H9 (cell line): ENCODE data around the gene CDC42EP4. TPM values are rescaled to one million over a fixed set of nuclear protein-coding genes. Genes with fewer than 3 reads are reported as not detected.
A peak's percentile ranks its signal among the peaks of the same experiment; 100 is the strongest.

Source experiments
- DNase-seq: peaks from one replicate; pipeline ENCODE4 v3.0.0-alpha.2; 2017
- H2AFZ ChIP-seq: one replicate; pipeline ENCODE4 v1.6.1; 2013; ENCODE audit warnings: mild to moderate bottlenecking, low read length, control low read depth, moderate library complexity
- H2AK5ac ChIP-seq: 2 replicates; pipeline ENCODE4 v1.6.1; 2013; ENCODE audit warnings: low read length, control low read depth, mixed read lengths; ENCODE audit not compliant: insufficient read length
- H2BK120ac ChIP-seq: one replicate; pipeline ENCODE4 v1.6.1; 2013; ENCODE audit warnings: low read depth, mild to moderate bottlenecking, low read length, control low read depth, inconsistent platforms; ENCODE audit not compliant: poor library complexity, severe bottlenecking
- H2BK12ac ChIP-seq: 2 replicates; pipeline ENCODE4 v1.6.1; 2013; ENCODE audit warnings: low read length, control low read depth, mixed read lengths, low read depth; ENCODE audit not compliant: insufficient read length
- H2BK15ac ChIP-seq: 2 replicates; pipeline ENCODE4 v1.6.1; 2013; ENCODE audit warnings: low read depth, low read length, control low read depth
- H2BK20ac ChIP-seq: one replicate; pipeline ENCODE4 v1.6.1; 2013; ENCODE audit warnings: low read depth, mild to moderate bottlenecking, low read length, control low read depth, inconsistent platforms; ENCODE audit not compliant: poor library complexity, severe bottlenecking
- H2BK5ac ChIP-seq: 2 replicates; pipeline ENCODE4 v1.6.1; 2013; ENCODE audit warnings: low read length, control low read depth, mixed read lengths; ENCODE audit not compliant: insufficient read length
- H3K14ac ChIP-seq: 2 replicates; pipeline ENCODE4 v1.6.1; 2013; ENCODE audit warnings: low read length, control low read depth; ENCODE audit not compliant: insufficient read depth
- H3K18ac ChIP-seq: 2 replicates; pipeline ENCODE4 v1.6.1; 2013; ENCODE audit warnings: low read depth, mild to moderate bottlenecking, mixed read lengths, low read length, control low read depth; ENCODE audit not compliant: insufficient read length
- H3K23ac ChIP-seq: 2 replicates; pipeline ENCODE4 v1.6.1; 2013; ENCODE audit warnings: low read length, control low read depth, mixed read lengths, low read depth; ENCODE audit not compliant: insufficient read length
- H3K23me2 ChIP-seq: 2 replicates; pipeline ENCODE4 v1.6.1; 2013; ENCODE audit warnings: low read depth, mild to moderate bottlenecking, mixed read lengths, low read length, control low read depth; ENCODE audit not compliant: insufficient read length, poor library complexity, severe bottlenecking
- H3K27ac ChIP-seq: 2 replicates; pipeline ENCODE4 v1.5.1; 2013; ENCODE audit warnings: low read length, control low read depth, mixed read lengths, low read depth; ENCODE audit not compliant: insufficient read length
- H3K27me3 ChIP-seq: 2 replicates; pipeline ENCODE4 v1.6.1; 2013; ENCODE audit warnings: low read length, control low read depth, inconsistent platforms; ENCODE audit not compliant: insufficient read depth
- H3K4ac ChIP-seq: 2 replicates; pipeline ENCODE4 v1.6.1; 2013; ENCODE audit warnings: low read depth, mild to moderate bottlenecking, control low read depth, inconsistent platforms, low read length, moderate library complexity
- H3K4me1 ChIP-seq: 2 replicates; pipeline ENCODE4 v1.6.1; 2013; ENCODE audit warnings: low read length, control low read depth, inconsistent platforms; ENCODE audit not compliant: insufficient read depth
- H3K4me2 ChIP-seq: 2 replicates; pipeline ENCODE4 v1.6.1; 2013; ENCODE audit warnings: low read length, control low read depth, mixed read lengths; ENCODE audit not compliant: insufficient read length, insufficient read depth
- H3K56ac ChIP-seq: 2 replicates; pipeline ENCODE4 v1.6.1; 2013; ENCODE audit warnings: low read depth, mild to moderate bottlenecking, mixed read lengths, low read length, control low read depth; ENCODE audit not compliant: insufficient read length
- H3K79me1 ChIP-seq: 2 replicates; pipeline ENCODE4 v1.6.1; 2013; ENCODE audit warnings: low read depth, mild to moderate bottlenecking, moderate library complexity, low read length, control low read depth, inconsistent platforms; ENCODE audit not compliant: insufficient read depth, poor library complexity, severe bottlenecking
- H3K79me2 ChIP-seq: 2 replicates; pipeline ENCODE4 v1.6.1; 2013; ENCODE audit warnings: low read length, control low read depth, inconsistent platforms; ENCODE audit not compliant: insufficient read depth
- H3K9ac ChIP-seq: 2 replicates; pipeline ENCODE4 v1.6.1; 2013; ENCODE audit warnings: low read length, control low read depth, mixed read lengths; ENCODE audit not compliant: insufficient read length; ENCODE audit errors: extremely low read depth
- H3K9me3 ChIP-seq: one replicate; pipeline ENCODE4 v1.6.1; 2013; ENCODE audit warnings: low read depth, low read length, inconsistent platforms; ENCODE audit not compliant: control insufficient read depth
- H3T11ph ChIP-seq: one replicate; pipeline ENCODE4 v1.6.1; 2013; ENCODE audit warnings: mild to moderate bottlenecking, low read length, control low read depth, inconsistent platforms
- H4K20me1 ChIP-seq: one replicate; pipeline ENCODE4 v1.6.1; 2013; ENCODE audit not compliant: control insufficient read depth, insufficient read length, insufficient read depth
- H4K5ac ChIP-seq: 2 replicates; pipeline ENCODE4 v1.6.1; 2013; ENCODE audit warnings: low read depth, mild to moderate bottlenecking, mixed read lengths, low read length, control low read depth; ENCODE audit not compliant: insufficient read length
- H4K8ac ChIP-seq: replicated peaks from 2 replicates; pipeline ENCODE4 v1.6.1; 2013; ENCODE audit warnings: low read length, control low read depth, mixed read lengths, low read depth; ENCODE audit not compliant: insufficient read length
- H4K91ac ChIP-seq: 2 replicates; pipeline ENCODE4 v1.6.1; 2013; ENCODE audit warnings: low read depth, mild to moderate bottlenecking, moderate library complexity, mixed read lengths, low read length, control low read depth; ENCODE audit not compliant: insufficient read length
- H3K27ac Mint-ChIP-seq, 3 experiments: 2 replicates in 2 of 3; 3 replicates in 1 of 3; pipeline ENCODE4 v1.8.0; 2020 to 2021; ENCODE audit warnings: mixed read lengths in 3 of 3, mild to moderate bottlenecking in 1 of 3, moderate library complexity in 1 of 3
- H3K27me3 Mint-ChIP-seq: 2 replicates; pipeline ENCODE4 v1.8.0; 2021; ENCODE audit warnings: low read depth, mild to moderate bottlenecking, moderate library complexity, mixed read lengths
- H3K36me3 Mint-ChIP-seq, 3 experiments: 2 replicates in 2 of 3; 3 replicates in 1 of 3; pipeline ENCODE4 v1.8.0; 2020 to 2021; ENCODE audit warnings: low read depth in 3 of 3, mixed read lengths in 3 of 3; ENCODE audit not compliant: insufficient read depth in 1 of 3
- H3K4me1 Mint-ChIP-seq, 2 experiments: 2 replicates each; pipeline ENCODE4 v1.8.0; 2020; ENCODE audit warnings: mixed read lengths in 2 of 2
- H3K4me3 Mint-ChIP-seq, 2 experiments: 2 replicates in 1 of 2; 3 replicates in 1 of 2; pipeline ENCODE4 v1.8.0; 2020 to 2021; ENCODE audit warnings: mild to moderate bottlenecking in 2 of 2, mixed read lengths in 2 of 2, moderate library complexity in 1 of 2
- H3K9me3 Mint-ChIP-seq, 2 experiments: 2 replicates in 1 of 2; 3 replicates in 1 of 2; pipeline ENCODE4 v1.8.0; 2020; ENCODE audit warnings: mild to moderate bottlenecking in 2 of 2, mixed read lengths in 2 of 2, moderate library complexity in 1 of 2
- WGBS: extraction: QIAGEN DNeasy Blood & Tissue Kit; methylation state at CpG from one replicate; pipeline ENCODE4 v1.1.7; 2013; ENCODE audit warnings: missing lambda C conversion rate, low lambda C conversion rate, mixed read lengths; ENCODE audit not compliant: insufficient read length; ENCODE audit errors: extremely low coverage; 5-methylcytosine and 5-hydroxymethylcytosine counted together
- total RNA-seq: library from RNA; stranded (reverse); gene quantifications from 2 replicates; pipeline ENCODE4 v1.2.1, GENCODE V29; 2021
- TF ChIP-seq, protein P1 (sequence below): fragments of 200-600 bp; sonication (generic); conservative IDR thresholded peaks from 3 replicates; pipeline ENCODE4 v1.8.0; 2021; ENCODE audit warnings: antibody characterized with exemption, mild to moderate bottlenecking

Gene CDC42EP4
- total RNA-seq, 1 experiment from 2014 or later = 27.1 TPM

DNA sequence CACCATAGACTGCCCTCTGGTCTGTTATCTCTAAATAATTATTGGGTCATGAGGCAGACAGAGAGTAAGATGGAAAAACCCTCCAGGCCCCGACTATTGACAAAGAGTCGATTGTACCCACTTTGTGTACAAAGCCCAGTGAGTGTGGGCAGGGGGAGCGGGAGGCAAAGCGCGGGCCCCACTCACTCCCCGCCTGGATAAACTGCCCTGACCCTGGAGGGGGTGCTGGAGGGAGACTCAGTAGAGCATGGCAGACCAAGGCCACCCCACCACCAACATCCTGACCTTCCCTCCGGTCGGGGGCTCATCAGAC is 38.9 kb downstream of the CDC42EP4 start:
- DNase-seq = peak; percentile 25
- H3K23me2 ChIP-seq = no peaks in the 10 kb centered on the region
- no peak overlapping the region for H3K56ac ChIP-seq
- no peak overlapping the region for H2BK5ac ChIP-seq
- H3K79me1 ChIP-seq = no peaks in the 10 kb centered on the region
- TF ChIP-seq, protein P1, sequence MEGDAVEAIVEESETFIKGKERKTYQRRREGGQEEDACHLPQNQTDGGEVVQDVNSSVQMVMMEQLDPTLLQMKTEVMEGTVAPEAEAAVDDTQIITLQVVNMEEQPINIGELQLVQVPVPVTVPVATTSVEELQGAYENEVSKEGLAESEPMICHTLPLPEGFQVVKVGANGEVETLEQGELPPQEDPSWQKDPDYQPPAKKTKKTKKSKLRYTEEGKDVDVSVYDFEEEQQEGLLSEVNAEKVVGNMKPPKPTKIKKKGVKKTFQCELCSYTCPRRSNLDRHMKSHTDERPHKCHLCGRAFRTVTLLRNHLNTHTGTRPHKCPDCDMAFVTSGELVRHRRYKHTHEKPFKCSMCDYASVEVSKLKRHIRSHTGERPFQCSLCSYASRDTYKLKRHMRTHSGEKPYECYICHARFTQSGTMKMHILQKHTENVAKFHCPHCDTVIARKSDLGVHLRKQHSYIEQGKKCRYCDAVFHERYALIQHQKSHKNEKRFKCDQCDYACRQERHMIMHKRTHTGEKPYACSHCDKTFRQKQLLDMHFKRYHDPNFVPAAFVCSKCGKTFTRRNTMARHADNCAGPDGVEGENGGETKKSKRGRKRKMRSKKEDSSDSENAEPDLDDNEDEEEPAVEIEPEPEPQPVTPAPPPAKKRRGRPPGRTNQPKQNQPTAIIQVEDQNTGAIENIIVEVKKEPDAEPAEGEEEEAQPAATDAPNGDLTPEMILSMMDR = no peak
- Mint-ChIP-seq H3K9me3 (no peaks in the 10 kb centered on the region), H3K27ac (no peak overlapping the region), H3K36me3 (no peaks in the 10 kb centered on the region; a peak in 1 of 7 replicates), H3K4me3 (no peak overlapping the region), H3K27me3 (no peaks in the 10 kb centered on the region; the same call in 1 of the 2 replicates), H3K4me1 (peaks cover 6 to 9% of the 10 kb centered on the region in 2 experiments)
- H4K20me1 ChIP-seq = no peaks in the 10 kb centered on the region
- no peak overlapping the region for H4K8ac ChIP-seq
- no peak overlapping the region for H2BK15ac ChIP-seq
- no peaks in the 10 kb centered on the region for H3K79me2 ChIP-seq
- no peak overlapping the region for H2BK12ac ChIP-seq
- H3K14ac ChIP-seq = no peak overlapping the region
- H2BK120ac ChIP-seq = no peak overlapping the region
- no peaks in the 10 kb centered on the region for H3K27me3 ChIP-seq
- H2BK20ac ChIP-seq = no peak overlapping the region
- no peak overlapping the region for H3K4ac ChIP-seq
- H2AK5ac ChIP-seq = no peak overlapping the region
- H4K91ac ChIP-seq = no peak overlapping the region
- no peak overlapping the region for H3K27ac ChIP-seq
- H4K5ac ChIP-seq = no peak overlapping the region
- H3K4me2 ChIP-seq = no peak overlapping the region
- H3K18ac ChIP-seq = no peak overlapping the region
- no peak overlapping the region for H3K9ac ChIP-seq
- no peaks in the 10 kb centered on the region; the same call in 1 of the 2 replicates for H3K4me1 ChIP-seq
- no peaks in the 10 kb centered on the region for H3K9me3 ChIP-seq
- H3K23ac ChIP-seq = no peak overlapping the region
- no CpG with 5 or more reads among the region's 8 CpGs for WGBS
- no peak overlapping the region for H3T11ph ChIP-seq
- H2AFZ ChIP-seq = no peak overlapping the region
